Endodermal cell (in vitro differentiated cells): Measurements from ENCODE around the gene TMEM38B. TPM values are rescaled to one million over a fixed set of nuclear protein-coding genes. Genes with fewer than 3 reads are reported as not detected.
A peak's percentile ranks its signal among the peaks of the same experiment; 100 is the strongest.
"Not testable (repeated sequence)": the region's sequence is repeated elsewhere in the genome, so short reads cannot be mapped to it uniquely, and the experiment has no call there.

ENCODE experiments used
- DNase-seq: peaks from one replicate; pipeline ENCODE4 v3.0.0-alpha.2; 2017
- H3K27ac ChIP-seq: 2 replicates; pipeline ENCODE4 v1.5.1; 2013; ENCODE audit warnings: mild to moderate bottlenecking, low read depth, low read length, moderate library complexity
- H3K27me3 ChIP-seq: 2 replicates; pipeline ENCODE4 v1.6.1; 2013; ENCODE audit warnings: mild to moderate bottlenecking, low read length, moderate library complexity; ENCODE audit not compliant: insufficient read depth, control insufficient read depth, poor library complexity, severe bottlenecking
- H3K36me3 ChIP-seq: 2 replicates; pipeline ENCODE4 v1.7.0; 2013; ENCODE audit warnings: mild to moderate bottlenecking, low read length, moderate library complexity; ENCODE audit not compliant: control insufficient read depth, insufficient read depth
- H3K4me1 ChIP-seq: one replicate; pipeline ENCODE4 v1.7.0; 2013; ENCODE audit warnings: low read length; ENCODE audit not compliant: control insufficient read depth, insufficient read depth
- H3K4me3 ChIP-seq: 2 replicates; pipeline ENCODE4 v1.5.1; 2013; ENCODE audit warnings: mild to moderate bottlenecking, low read length, moderate library complexity
- H3K9ac ChIP-seq: 2 replicates; pipeline ENCODE4 v1.6.1; 2013; ENCODE audit warnings: mild to moderate bottlenecking, low read length, moderate library complexity; ENCODE audit not compliant: poor library complexity, severe bottlenecking; ENCODE audit errors: extremely low read depth
- H3K9me3 ChIP-seq: 2 replicates; pipeline ENCODE4 v1.6.1; 2013; ENCODE audit warnings: mild to moderate bottlenecking, low read length, moderate library complexity; ENCODE audit not compliant: control insufficient read depth
- H3K27ac Mint-ChIP-seq: 2 replicates; pipeline ENCODE4 v1.8.0; 2020; ENCODE audit warnings: mixed read lengths
- H3K27me3 Mint-ChIP-seq: 2 replicates; pipeline ENCODE4 v1.8.0; 2021; ENCODE audit warnings: mild to moderate bottlenecking, mixed read lengths; ENCODE audit not compliant: insufficient read depth
- H3K36me3 Mint-ChIP-seq: 2 replicates; pipeline ENCODE4 v1.8.0; 2020; ENCODE audit warnings: low read depth, mixed read lengths
- H3K4me1 Mint-ChIP-seq: 2 replicates; pipeline ENCODE4 v1.8.0; 2020; ENCODE audit warnings: mixed read lengths
- H3K4me3 Mint-ChIP-seq: 2 replicates; pipeline ENCODE4 v1.8.0; 2020; ENCODE audit warnings: mild to moderate bottlenecking, moderate library complexity, mixed read lengths
- H3K9me3 Mint-ChIP-seq: 2 replicates; pipeline ENCODE4 v1.8.0; 2020; ENCODE audit warnings: mild to moderate bottlenecking, mixed read lengths
- WGBS, 2 experiments: methylation state at CpG; one replicate each; pipeline versions ENCODE4 v1.1.5 to v1.1.7; 2013; ENCODE audit warnings: missing lambda C conversion rate in 2 of 2, mixed read lengths in 1 of 2; ENCODE audit not compliant: insufficient coverage in 1 of 2, insufficient read length in 1 of 2; 5-methylcytosine and 5-hydroxymethylcytosine counted together
- total RNA-seq, 2 donors: library from RNA; stranded (reverse); fragmentation: NEBNext Ultra II Directional in 1 of 2; extraction: Animal tissue kit (Norgen Biotek cat#: 25700) in 1 of 2; gene quantifications; 2 replicates in 1 of 2; 3 replicates in 1 of 2; pipeline ENCODE4 v1.2.1, GENCODE V29; 2021
- TF ChIP-seq, protein P1 (sequence below): fragments of 200-600 bp; sonication (generic); conservative IDR thresholded peaks from 2 replicates; pipeline ENCODE4 v1.5.0; 2021; ENCODE audit warnings: antibody characterized with exemption, mild to moderate bottlenecking

TMEM38B gene
- total RNA-seq, 2 donors from 2014 or later: 24.7 to 48.0 TPM

DNA sequence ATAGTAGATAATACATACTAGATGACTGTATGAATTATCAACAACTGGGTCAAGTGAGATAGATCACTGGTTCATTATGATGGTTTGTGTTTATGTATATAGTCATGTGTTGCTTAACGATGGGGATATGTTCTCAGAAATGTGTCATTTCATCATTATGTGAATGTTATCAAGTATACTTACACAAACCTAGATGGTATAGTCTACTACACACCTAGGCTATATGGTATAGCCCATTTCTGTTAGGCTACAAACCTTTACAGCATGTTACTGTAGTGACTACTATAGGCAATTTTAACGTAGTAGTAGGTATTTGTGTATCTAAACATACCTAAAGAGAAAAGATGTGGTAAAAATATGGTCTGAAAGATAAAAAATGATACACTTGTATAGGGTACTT is 31.0 kb downstream of the TMEM38B start:
- Histone ChIP-seq H3K9ac (no peak overlapping the region), H3K27me3 (no peaks in the 10 kb centered on the region), H3K4me3 (no peak overlapping the region), H3K36me3 (peaks cover 13% of the 10 kb centered on the region), H3K27ac (no peak overlapping the region), H3K4me1 (no peaks in the 10 kb centered on the region), H3K9me3 (no peaks in the 10 kb centered on the region)
- 98% methylated on average over 2 of the region's 2 CpGs; no CpG with 5 or more reads in 1 of the 2 experiments for WGBS, 2 experiments
- Mint-ChIP-seq H3K4me3 (no peak overlapping the region), H3K27me3 (no peaks in the 10 kb centered on the region), H3K9me3 (peaks cover 7% of the 10 kb centered on the region), H3K27ac (no peak overlapping the region), H3K36me3 (peaks cover 9% of the 10 kb centered on the region), H3K4me1 (no peaks in the 10 kb centered on the region)
- DNase-seq: no peak
- TF ChIP-seq, protein P1, sequence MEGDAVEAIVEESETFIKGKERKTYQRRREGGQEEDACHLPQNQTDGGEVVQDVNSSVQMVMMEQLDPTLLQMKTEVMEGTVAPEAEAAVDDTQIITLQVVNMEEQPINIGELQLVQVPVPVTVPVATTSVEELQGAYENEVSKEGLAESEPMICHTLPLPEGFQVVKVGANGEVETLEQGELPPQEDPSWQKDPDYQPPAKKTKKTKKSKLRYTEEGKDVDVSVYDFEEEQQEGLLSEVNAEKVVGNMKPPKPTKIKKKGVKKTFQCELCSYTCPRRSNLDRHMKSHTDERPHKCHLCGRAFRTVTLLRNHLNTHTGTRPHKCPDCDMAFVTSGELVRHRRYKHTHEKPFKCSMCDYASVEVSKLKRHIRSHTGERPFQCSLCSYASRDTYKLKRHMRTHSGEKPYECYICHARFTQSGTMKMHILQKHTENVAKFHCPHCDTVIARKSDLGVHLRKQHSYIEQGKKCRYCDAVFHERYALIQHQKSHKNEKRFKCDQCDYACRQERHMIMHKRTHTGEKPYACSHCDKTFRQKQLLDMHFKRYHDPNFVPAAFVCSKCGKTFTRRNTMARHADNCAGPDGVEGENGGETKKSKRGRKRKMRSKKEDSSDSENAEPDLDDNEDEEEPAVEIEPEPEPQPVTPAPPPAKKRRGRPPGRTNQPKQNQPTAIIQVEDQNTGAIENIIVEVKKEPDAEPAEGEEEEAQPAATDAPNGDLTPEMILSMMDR: no peak

DNA sequence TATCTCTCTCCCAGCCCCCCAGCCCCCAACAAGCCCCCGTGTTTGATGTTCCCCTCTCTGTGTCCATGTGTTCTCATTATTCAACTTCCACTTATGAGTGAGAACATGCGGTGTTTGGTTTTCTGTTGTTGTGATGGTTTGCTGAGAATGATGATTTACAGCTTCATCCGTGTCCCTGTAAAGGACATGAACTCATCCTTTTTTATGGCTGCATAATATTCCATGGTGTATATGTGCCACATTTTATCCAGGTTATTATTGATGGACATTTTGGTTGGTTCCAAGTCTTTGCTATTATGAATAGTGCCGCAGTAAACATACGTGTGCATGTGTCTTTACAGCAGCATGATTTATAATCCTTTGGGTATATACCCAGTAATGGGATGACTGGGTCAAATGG is 33.9 kb downstream of the TMEM38B start:
- H3K36me3 Mint-ChIP-seq: peaks cover 20% of the 10 kb centered on the region
- H3K27ac Mint-ChIP-seq, H3K4me3 ChIP-seq, H3K4me3 Mint-ChIP-seq, H3K9ac ChIP-seq, H3K27ac ChIP-seq, H3K9me3 ChIP-seq, H3K4me1 ChIP-seq, DNase-seq, H3K27me3 ChIP-seq, H3K27me3 Mint-ChIP-seq, H3K4me1 Mint-ChIP-seq: not testable (repeated sequence)
- 80 to 96% methylated on average over 1 to 4 of the region's 5 CpGs for WGBS, 2 experiments
- H3K9me3 Mint-ChIP-seq: peaks cover 26% of the 10 kb centered on the region
- peaks cover 13% of the 10 kb centered on the region for H3K36me3 ChIP-seq

DNA sequence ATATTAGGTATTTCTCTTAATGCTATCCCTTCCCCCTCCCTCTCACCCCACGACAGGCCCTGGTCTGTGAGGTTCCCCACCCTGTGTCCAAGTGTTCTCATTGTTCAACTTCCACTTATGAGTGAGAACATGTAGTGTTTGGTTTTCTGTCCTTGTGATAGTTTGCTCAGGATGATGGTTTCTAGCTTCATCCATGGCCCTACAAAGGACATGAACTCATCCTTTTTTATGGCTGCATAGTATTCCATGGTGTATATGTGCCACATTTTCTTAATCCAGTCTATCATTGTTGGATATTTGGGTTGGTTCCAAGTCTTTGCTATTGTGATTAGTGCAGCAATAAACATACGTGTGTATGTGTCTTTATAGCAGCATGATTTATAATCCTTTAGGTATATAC is 37.1 kb downstream of the TMEM38B start:
- H3K27ac ChIP-seq, H3K4me3 ChIP-seq, H3K9ac ChIP-seq, DNase-seq, H3K4me1 ChIP-seq, H3K27ac Mint-ChIP-seq, H3K4me1 Mint-ChIP-seq, H3K4me3 Mint-ChIP-seq, H3K27me3 Mint-ChIP-seq, H3K27me3 ChIP-seq: not testable (repeated sequence)
- whole genome bisulfite sequencing, 2 experiments: 87% methylated on average over 2 of the region's 2 CpGs; no CpG with 5 or more reads in 1 of the 2 experiments
- Mint-ChIP-seq H3K9me3 (peaks cover 57% of the 10 kb centered on the region), H3K36me3 (peaks cover 43% of the 10 kb centered on the region)
- Histone ChIP-seq H3K9me3 (peaks cover 34% of the 10 kb centered on the region), H3K36me3 (peaks cover 13% of the 10 kb centered on the region)

- H3K9me3 ChIP-seq: peaks cover 37% of the 10 kb centered on the region
- no peaks in the 10 kb centered on the region for H3K27me3 ChIP-seq
- H3K4me3 Mint-ChIP-seq: no peak overlapping the region
- H3K27me3 Mint-ChIP-seq: peaks cover 2% of the 10 kb centered on the region
- peaks cover 13% of the 10 kb centered on the region for H3K36me3 ChIP-seq
- H3K4me3 ChIP-seq: peak overlapping the region; percentile 11
- peaks cover 55% of the 10 kb centered on the region for H3K9me3 Mint-ChIP-seq
- DNase-seq: no peak
- peaks cover 47% of the 10 kb centered on the region for H3K36me3 Mint-ChIP-seq
- no peaks in the 10 kb centered on the region for H3K4me1 Mint-ChIP-seq
- H3K27ac Mint-ChIP-seq: no peak overlapping the region
- no peak overlapping the region for H3K9ac ChIP-seq
- H3K27ac ChIP-seq: no peak overlapping the region
- no peaks in the 10 kb centered on the region for H3K4me1 ChIP-seq
- TF ChIP-seq, protein P1: no peak
These were observed 41.0 kb downstream of the TMEM38B start for GRCh38 chr9:105735366-105735765.
